SK-N-SH (cell line): ENCODE results near the gene COL23A1.

Experiments used
- ELF1 ChIP-seq: IDR thresholded peaks from 2 replicates; pipeline ENCODE4 v1.4.0; 2012
- GABPA ChIP-seq: IDR thresholded peaks from 2 replicates; pipeline ENCODE4 v1.4.0; 2012; ENCODE audit warnings: low read depth, mild to moderate bottlenecking
- MAX ChIP-seq: IDR thresholded peaks from 2 replicates; pipeline ENCODE4 v1.4.0; 2012; ENCODE audit warnings: low read depth
- NFIC ChIP-seq: IDR thresholded peaks from 2 replicates; pipeline ENCODE4 v1.4.0; 2012; ENCODE audit warnings: borderline replicate concordance
- POLR2AphosphoS5 ChIP-seq: IDR thresholded peaks from 2 replicates; pipeline ENCODE4 v1.6.1; 2012; ENCODE audit warnings: low read depth, low read length
- REST ChIP-seq: IDR thresholded peaks from 2 replicates; pipeline ENCODE4 v1.6.1; 2012; ENCODE audit warnings: mild to moderate bottlenecking, low read depth, low read length, moderate library complexity
- USF2 ChIP-seq: fragments of 150-350 bp; IDR thresholded peaks from 2 replicates; pipeline ENCODE4 v1.6.1; 2017; ENCODE audit warnings: antibody characterized with exemption, low read length, low read depth, borderline replicate concordance
- TF ChIP-seq, protein P1 (sequence below): fragments of 200-600 bp; sonication (generic); IDR thresholded peaks from 2 replicates; pipeline ENCODE4 v1.6.1; 2017; ENCODE audit warnings: antibody characterized with exemption, mild to moderate bottlenecking, moderate library complexity
- TF ChIP-seq, protein P2 (sequence below): IDR thresholded peaks from 2 replicates; pipeline ENCODE4; 2012

DNA sequence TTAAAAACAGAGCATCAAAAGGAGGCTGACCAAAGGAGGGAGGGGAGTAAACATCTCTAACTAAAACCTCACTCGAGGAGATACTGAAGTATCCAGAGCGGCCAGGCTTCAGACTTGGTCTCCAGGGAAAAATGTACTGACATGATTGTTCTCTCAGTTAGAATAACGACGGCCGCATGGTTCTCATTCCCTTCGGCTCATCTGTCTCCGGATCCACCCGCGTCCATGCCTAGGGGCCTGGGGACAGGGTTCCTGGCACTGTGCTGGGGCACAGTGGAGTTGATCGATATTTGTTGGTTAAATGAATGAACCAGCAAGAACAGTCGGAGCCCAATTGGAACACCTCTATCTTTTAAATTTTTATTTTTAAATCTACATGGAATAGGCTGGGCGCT lies 190.5 kb downstream of the COL23A1 start:
- TF ChIP-seq, protein P1, sequence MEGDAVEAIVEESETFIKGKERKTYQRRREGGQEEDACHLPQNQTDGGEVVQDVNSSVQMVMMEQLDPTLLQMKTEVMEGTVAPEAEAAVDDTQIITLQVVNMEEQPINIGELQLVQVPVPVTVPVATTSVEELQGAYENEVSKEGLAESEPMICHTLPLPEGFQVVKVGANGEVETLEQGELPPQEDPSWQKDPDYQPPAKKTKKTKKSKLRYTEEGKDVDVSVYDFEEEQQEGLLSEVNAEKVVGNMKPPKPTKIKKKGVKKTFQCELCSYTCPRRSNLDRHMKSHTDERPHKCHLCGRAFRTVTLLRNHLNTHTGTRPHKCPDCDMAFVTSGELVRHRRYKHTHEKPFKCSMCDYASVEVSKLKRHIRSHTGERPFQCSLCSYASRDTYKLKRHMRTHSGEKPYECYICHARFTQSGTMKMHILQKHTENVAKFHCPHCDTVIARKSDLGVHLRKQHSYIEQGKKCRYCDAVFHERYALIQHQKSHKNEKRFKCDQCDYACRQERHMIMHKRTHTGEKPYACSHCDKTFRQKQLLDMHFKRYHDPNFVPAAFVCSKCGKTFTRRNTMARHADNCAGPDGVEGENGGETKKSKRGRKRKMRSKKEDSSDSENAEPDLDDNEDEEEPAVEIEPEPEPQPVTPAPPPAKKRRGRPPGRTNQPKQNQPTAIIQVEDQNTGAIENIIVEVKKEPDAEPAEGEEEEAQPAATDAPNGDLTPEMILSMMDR = no peak
- TF ChIP-seq MAX (no peak), NFIC (no peak), GABPA (no peak), USF2 (no peak), REST (no peak), ELF1 (no peak), POLR2AphosphoS5 (no peak)
- TF ChIP-seq, protein P2, sequence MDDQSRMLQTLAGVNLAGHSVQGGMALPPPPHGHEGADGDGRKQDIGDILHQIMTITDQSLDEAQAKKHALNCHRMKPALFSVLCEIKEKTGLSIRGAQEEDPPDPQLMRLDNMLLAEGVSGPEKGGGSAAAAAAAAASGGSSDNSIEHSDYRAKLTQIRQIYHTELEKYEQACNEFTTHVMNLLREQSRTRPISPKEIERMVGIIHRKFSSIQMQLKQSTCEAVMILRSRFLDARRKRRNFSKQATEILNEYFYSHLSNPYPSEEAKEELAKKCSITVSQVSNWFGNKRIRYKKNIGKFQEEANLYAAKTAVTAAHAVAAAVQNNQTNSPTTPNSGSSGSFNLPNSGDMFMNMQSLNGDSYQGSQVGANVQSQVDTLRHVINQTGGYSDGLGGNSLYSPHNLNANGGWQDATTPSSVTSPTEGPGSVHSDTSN = no peak
